ENCODE results near the gene TRMT44.
"Not testable (repeated sequence)": the region's sequence is repeated elsewhere in the genome, so short reads cannot be mapped to it uniquely, and the experiment has no call there.

TRMT44 gene

DNA sequence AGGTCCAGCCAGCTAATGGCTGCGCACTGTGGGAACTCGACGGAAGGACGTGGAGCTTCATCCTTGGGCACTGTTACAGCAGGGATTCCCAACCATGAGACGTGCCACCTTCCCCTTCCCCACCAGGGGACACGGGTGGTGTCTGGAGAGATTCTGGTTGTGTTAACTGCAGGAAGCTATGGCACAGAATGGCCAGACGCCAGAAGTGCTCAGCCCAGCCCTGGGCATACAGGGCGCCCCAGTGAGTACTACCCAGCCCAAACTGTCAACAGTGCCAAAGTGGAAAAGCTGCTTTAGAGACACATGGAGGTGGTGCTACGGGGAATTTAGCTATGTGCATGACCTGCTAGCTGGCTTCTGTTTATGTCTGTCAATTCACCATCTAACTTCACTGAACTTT lies 32.8 kb upstream of the TRMT44 start:
- no peak for DNase-seq

DNA sequence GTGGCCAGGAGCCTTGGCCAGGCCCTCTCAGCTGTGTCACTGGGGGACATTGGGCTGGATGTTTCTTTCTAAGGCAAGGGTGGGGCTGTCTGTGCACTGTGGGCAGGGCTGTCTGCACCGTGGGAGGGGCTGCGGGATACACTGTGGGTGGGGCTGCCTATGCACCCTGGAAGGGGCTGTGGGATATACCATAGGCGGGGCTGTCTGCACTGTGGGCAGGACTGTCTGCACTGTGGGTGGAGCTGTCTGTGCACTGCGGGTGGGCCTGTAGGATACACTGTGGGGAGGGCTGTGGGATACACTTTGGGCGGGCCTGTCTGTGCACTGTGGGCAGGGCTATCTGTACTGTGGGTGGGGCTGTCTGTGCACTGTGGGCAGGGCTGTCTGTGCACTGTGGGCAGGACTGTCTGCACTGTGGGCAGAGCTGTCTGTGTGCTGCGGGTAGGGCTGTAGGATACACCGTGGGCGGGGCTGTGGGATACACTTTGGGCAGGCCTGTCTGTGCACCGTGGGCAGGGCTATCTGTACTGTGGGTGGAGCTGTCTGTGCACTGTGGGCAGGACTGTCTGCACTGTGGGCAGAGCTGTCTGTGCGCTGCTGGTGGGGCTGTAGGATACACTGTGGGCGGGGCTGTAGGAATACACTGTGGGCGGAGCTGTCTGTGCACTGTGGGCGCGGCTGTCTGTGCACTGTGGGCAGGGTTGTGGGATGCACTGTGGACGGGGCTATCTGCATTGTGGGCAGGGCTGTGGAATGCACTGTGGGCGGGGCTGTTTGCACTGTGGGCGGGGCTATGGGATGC lies 31.1 kb upstream of the TRMT44 start:
- peak; percentile 18 for DNase-seq

DNA sequence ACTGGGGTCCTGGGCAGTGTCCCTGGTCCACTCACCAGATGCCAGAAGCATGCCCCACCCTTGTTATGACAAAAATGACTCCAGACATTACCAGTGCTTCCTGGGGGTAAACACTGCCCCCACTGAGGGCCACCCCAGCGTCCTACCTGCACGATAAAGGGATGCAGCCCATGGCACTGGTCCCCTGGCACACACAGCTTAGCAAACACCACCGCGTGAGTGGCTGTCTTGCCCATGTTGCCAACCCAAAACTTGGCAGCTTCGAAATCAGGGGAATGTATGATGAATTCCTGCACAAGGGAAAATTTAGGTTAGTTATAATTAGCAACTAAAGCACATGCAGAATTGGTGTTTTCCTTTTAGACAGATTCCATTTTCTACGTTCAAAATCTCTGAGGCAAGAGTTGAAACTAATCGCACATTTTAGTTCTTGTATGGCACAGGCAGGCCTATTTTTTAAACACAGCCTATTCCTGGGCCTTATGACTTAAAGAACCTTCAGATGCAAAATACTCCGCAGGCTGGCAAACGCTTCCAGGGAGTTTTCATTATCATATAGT lies 30.4 kb upstream of the TRMT44 start:
- DNase-seq, result no peak

GRCh38 chr4:8410641-8411271 lies 29.8 kb upstream of the TRMT44 start:
- no peak for DNase-seq

DNA sequence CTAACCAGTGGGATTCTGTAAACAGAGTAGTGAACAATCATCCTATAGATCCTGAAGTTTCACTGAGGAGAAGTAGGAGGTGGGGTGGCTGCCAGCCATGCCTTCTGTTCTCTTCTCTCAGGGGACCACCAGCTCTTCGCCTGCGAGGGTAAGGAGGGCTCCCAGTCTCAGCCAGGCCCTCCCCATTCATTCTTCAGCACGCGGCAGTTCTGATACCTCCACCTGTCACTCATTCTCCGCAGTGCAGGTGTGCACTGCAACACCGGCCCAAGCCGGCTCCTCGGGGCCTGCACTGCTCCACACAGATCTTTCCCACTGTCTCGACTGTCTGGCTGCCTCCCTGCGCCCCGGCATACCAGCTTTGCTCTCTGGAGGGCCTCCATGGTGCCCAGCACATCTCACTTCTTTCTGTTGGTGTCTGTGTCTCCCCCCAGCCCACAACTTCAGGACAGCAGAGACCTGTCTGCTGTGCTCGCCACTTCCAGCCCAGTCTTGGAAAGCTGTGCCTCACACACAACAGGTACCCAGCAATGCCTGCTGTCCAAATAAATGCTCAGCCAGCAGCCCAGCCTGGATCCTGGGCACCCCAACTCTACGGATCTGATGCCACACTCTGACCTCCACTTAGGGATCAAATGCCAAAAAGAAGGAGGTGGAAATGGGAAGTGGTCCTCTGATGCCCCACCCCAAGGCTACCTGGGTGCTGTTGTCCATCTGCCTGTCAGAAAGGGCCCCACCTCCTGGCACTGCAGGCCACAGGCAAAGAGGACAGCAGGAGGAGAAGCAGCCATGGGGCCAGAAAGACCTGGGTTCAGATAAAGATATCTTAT lies 29.0 kb upstream of the TRMT44 start:
- no peak for DNase-seq

DNA sequence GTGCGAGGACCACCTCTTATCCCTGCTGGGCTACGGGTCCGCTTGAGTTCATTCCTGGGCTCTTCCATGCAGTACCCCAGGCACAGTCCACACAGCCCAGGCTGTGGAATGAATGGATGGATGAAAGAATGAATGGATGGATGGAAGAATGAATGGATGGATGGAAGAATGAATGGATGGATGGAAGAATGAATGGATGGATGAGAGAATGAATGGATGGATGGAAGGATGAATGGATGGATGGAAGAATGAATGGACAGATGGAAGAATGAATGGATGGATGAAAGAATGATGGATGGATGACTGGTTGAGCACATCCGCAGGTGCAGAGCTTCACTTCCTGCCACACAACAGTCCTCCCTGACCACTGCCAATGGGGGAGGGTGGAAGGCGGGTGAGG lies 28.3 kb upstream of the TRMT44 start:
- no peak for DNase-seq

- DNase-seq, result no peak
These were observed 26.2 kb upstream of the TRMT44 start for GRCh38 chr4:8414377-8414776.

- no peak for DNase-seq
These were observed 23.4 kb upstream of the TRMT44 start for GRCh38 chr4:8417071-8417614.

DNA sequence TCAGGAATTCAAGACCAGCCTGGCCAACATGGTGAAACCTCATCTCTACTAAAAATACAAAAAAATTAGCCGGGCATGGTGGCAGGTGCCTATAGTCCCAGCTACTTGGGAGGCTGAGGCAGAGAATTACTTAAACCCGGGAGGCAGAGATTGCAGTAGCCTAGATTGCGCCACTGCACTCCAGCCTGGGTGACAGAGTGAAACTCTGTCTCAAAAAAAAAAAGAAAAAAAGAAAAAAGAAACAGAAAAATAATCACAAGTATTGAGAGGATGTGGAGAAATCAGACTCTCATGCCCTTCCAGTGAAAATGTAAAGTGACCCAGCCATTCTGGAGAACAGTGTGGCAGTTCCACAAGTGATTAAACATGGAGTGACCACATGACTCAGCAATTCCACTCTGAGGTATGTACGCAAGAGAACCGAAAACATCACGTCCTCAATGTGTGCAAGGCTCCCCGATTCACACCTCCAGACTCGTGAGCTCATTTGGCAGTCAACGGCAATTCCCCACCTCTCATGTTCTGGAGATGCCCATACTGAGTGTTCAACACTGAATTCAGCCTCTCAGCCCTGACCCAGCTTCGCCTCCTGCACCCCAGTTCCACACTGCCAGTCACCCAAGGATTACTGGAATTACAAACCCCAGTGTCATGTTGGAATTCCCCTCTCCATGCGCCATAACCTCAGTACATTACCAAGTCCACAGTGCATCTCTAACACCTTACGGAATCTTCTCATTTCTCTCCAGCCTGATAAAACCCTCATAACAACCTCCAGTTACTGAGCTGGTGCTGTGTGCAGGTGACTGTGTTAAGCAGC lies 21.1 kb upstream of the TRMT44 start:
- no peak for DNase-seq

GRCh38 chr4:8420151-8420550 lies 20.4 kb upstream of the TRMT44 start:
- DNase-seq, result not testable (repeated sequence)

GRCh38 chr4:8422327-8422726 lies 18.2 kb upstream of the TRMT44 start:
- DNase-seq, result no peak

DNA sequence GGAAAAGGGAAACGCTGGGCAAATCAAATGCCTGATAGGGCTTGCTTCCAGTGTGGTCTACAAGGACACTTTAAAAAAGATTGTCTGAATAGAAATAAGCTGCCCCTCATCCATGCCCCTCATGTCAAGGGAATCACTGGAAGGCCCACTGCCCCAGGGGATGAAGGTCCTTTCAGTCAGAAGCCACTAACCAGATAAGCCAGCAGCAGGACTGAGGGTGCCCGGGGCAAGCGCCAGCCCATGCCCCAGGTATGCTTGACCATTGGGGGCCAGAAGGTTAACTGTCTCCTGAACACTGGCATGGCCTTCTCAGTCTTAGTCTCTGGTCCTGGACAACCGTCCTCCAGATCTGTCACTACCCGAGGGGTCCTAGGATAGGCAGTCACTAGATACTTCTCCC lies 17.8 kb upstream of the TRMT44 start:
- no peak for DNase-seq

GRCh38 chr4:8427262-8427661 lies 13.3 kb upstream of the TRMT44 start:
- no peak for DNase-seq

DNA sequence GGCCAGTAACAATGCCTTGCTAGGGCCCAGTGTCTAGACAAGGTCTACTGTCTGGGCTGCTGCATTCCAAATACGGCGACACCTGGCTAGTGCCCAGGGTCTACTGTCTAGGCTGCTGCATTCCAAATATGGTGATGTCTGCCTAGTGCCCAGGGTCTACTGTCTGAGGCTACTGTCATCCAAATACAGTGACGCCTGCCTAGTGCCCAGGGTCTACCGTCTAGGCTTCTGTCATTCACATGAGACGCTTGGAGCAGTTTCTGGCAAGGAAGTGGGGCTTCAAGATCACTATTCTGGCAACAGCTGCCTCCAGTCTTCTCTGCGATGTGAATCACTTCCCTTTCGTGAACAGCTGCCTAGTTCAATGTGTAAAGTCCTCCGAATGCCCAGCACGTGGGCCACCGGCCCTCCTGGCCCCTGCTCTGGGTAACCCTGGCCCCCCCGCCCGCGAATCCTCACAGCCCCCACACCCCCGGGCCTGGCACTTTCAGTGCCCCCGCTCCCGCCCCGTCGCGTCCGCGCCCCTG lies 12.8 kb upstream of the TRMT44 start:
- no peak for DNase-seq

GRCh38 chr4:8428288-8429097 lies 12.1 kb upstream of the TRMT44 start:
- peak; percentile 87 for DNase-seq

DNA sequence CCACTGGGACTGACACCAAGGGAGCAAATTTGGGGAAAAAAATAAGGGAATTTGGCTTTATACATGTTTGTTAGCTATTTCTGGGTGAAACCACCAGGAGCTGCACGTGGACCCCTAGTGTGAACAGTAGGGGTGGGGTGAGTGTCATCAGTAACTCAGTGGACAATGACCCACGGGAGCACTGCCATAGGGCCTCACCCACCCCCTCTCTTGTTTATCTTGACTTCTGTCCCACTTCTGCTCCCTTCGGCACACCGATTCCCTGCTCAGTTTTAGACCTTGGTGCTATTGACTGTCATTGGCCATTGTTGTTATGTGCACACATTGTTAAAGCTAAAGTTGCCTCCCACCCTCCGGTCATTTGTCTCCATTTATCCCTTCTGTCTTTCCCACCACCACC lies 9.0 kb upstream of the TRMT44 start:
- DNase-seq, result no peak

DNA sequence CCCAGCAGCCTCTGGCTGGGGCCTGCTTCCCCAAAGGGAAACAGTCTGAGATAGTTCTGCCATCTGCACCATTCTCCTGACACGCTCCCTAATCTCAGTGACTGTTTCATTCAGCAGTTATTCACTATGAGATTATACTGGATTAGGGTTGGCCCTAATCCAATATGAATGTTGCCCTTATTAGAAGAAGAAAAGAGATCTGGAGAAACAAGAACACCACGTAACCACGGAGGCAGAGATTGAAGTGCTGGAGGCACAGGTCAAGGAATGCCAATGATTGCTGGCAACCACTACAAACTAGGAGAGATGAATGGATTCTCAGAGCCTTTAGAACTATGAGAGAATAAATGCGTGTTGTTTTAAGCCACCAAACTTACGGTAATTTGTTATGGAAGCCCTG lies 7.4 kb upstream of the TRMT44 start:
- no peak for DNase-seq

DNA sequence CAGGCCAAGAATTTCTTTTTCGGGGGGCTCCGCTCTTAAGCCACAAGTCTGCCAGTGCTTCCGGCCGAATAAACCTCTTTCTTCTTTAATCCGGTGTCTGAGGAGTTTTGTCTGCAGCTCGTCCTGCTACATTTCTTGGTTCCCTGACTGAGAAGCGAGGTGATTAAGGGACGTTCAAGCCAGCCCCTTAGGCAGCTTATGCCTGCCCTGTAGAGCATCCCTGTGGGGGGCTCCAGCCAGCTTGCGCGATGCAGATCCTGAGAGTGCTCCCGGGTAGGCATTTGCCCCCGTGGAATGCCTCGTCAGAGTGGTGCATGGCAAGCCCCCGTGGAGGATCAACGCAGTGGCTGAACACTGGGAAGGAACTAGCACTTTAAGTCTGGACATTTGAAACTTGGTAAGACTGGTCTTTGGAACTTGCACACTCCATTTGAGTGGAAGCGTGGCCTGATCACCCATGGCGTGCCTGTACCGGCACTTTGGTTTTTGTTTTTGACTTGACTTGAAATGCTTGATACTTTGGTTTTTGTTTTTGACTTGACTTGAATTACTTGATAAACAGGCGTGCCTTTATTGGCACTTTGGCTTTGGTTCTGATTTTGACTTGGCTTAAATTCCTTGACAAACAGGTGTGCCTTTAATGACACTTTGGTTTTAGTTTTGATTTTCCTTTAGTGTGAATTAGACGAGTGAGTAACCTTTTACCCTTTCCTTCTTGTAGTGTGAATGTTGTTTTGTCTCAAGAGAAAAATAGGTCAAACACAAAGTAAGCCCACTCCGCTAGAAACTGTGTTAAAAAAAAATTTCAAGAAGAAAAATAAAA lies 6.1 kb upstream of the TRMT44 start:
- DNase-seq, result no peak

DNA sequence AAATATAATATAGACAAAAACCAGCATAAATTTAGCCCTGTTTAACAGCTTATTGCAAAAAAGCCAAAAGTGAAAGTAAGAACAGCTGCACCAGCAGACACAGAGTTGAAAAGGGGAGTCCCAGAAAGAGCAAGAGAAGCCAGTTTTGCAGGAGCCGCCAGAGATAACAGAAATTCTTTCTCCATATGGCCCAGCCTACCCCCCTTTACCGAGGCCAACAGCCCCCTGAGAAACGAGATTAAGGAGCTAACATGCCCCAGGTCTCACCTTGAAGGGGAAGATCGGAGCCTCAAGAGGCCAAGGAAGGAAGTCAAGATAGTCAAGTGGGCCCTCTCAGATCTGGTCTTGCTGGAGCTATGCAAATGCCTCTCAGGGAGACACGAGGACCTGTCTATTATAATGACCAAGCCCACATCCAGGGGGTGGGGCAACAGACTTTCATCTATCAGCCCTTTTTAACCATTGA lies 4.9 kb upstream of the TRMT44 start:
- no peak for DNase-seq

DNA sequence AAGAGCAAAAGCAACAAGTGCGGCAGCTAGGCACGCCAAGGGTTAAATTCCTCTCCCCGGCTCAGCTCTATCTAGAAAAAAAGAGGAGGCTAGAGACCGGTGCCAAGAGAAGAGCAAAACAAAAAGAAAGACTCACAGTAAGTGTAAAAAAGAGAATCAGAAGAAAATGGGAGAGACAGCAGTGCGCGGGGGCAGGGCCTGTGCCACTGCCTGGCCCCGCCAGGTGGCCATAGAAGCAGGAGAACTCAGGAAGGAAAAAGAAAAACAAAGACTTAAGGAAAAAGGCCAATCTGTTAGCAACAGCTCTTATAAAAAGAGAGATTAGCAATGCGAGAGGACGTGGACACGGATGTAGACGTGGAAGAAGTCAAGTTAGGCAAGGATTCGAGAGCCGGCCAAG lies 3.3 kb upstream of the TRMT44 start:
- no peak for DNase-seq
